ENCODE results near the gene NTNG2.

DNA sequence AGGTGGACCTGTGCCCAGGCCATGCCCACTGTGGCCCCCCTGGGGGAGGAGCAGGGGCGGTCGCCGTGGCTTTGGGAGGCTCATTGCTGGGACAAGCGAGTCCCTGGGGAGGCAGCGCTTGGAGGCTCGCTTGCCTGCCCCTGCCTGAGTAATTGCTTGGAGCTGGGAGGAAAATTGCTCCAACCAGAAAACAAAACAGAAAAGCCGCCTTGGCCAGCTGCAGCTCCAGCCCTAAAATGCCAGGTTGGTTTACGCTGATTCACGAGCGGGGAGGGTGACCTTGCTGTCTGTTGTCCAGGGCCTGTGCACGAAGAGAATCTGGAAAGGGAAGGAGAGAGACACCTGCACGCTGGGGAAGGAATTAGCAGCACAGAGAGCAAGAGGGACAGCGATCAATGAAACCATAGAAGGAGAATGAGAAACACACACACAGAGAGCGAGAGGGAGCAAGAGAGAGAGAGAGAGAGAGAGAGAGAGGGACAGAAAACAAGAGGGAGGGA is 25.3 kb downstream of the NTNG2 start:
- TF ChIP-seq POLR2A (IDR thresholded peaks at IDR 0.05), result no peak
- TF ChIP-seq, protein P1, sequence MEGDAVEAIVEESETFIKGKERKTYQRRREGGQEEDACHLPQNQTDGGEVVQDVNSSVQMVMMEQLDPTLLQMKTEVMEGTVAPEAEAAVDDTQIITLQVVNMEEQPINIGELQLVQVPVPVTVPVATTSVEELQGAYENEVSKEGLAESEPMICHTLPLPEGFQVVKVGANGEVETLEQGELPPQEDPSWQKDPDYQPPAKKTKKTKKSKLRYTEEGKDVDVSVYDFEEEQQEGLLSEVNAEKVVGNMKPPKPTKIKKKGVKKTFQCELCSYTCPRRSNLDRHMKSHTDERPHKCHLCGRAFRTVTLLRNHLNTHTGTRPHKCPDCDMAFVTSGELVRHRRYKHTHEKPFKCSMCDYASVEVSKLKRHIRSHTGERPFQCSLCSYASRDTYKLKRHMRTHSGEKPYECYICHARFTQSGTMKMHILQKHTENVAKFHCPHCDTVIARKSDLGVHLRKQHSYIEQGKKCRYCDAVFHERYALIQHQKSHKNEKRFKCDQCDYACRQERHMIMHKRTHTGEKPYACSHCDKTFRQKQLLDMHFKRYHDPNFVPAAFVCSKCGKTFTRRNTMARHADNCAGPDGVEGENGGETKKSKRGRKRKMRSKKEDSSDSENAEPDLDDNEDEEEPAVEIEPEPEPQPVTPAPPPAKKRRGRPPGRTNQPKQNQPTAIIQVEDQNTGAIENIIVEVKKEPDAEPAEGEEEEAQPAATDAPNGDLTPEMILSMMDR (IDR thresholded peaks at IDR 0.05), result no peak

Measured in body of pancreas (tissue), 4 donors.